OCI-LY1 (cell line): ENCODE results near the gene RNU6-7.

Experiments used
- H2AFZ ChIP-seq: fragments of 200-600 bp; sonication (generic), shearing (Covaris generic); 2 replicates; pipeline ENCODE4 v1.6.0; 2014; ENCODE audit warnings: antibody characterized with exemption, mild to moderate bottlenecking, low read length
- H3F3A ChIP-seq: fragments of 200-600 bp; sonication (generic), shearing (Covaris generic); 2 replicates; pipeline ENCODE4 v1.6.0; 2014; ENCODE audit warnings: mild to moderate bottlenecking, antibody characterized with exemption, low read length, moderate library complexity; ENCODE audit not compliant: insufficient read depth
- H3K27ac ChIP-seq: fragments of 200-600 bp; sonication (generic); 2 replicates; pipeline ENCODE4 v1.5.1; 2014; ENCODE audit warnings: low read length, mixed run types, mild to moderate bottlenecking, low read depth; ENCODE audit not compliant: poor library complexity, severe bottlenecking
- H3K27me3 ChIP-seq: fragments of 200-600 bp; sonication (generic); 2 replicates; pipeline ENCODE4 v1.6.0; 2014; ENCODE audit warnings: antibody characterized with exemption, mild to moderate bottlenecking, low read length, moderate library complexity; ENCODE audit not compliant: insufficient read depth
- H3K36me3 ChIP-seq: fragments of 200-600 bp; sonication (generic); 2 replicates; pipeline ENCODE4 v1.6.1; 2014; ENCODE audit warnings: mild to moderate bottlenecking, antibody characterized with exemption, low read length, moderate library complexity, mixed read lengths; ENCODE audit not compliant: insufficient read depth
- H3K4me1 ChIP-seq: fragments of 200-600 bp; sonication (generic); 2 replicates; pipeline ENCODE4 v1.5.1; 2014; ENCODE audit warnings: mild to moderate bottlenecking, low read length, moderate library complexity; ENCODE audit not compliant: insufficient read depth, severe bottlenecking
- H3K4me2 ChIP-seq: fragments of 200-600 bp; sonication (generic), shearing (Covaris generic); 2 replicates; pipeline ENCODE4 v1.6.1; 2014; ENCODE audit warnings: low read length
- H3K4me3 ChIP-seq: fragments of 200-600 bp; sonication (generic); 2 replicates; pipeline ENCODE4 v1.5.1; 2014; ENCODE audit warnings: low read length, low read depth, mild to moderate bottlenecking, mixed read lengths; ENCODE audit not compliant: poor library complexity, severe bottlenecking
- H3K79me2 ChIP-seq: fragments of 200-600 bp; shearing (Covaris generic); 2 replicates; pipeline ENCODE4 v1.6.1; 2016; ENCODE audit warnings: mixed run types, low read length, mixed read lengths; ENCODE audit not compliant: insufficient read depth
- H3K9ac ChIP-seq: fragments of 200-600 bp; sonication (generic), shearing (Covaris generic); 2 replicates; pipeline ENCODE4 v1.6.1; 2014; ENCODE audit warnings: mild to moderate bottlenecking, low read length, mixed read lengths
- H3K9me2 ChIP-seq: fragments of 200-600 bp; sonication (generic), shearing (Covaris generic); 2 replicates; pipeline ENCODE4 v1.6.1; 2014; ENCODE audit warnings: low read depth, mild to moderate bottlenecking, low read length, mixed read lengths
- H3K9me3 ChIP-seq: fragments of 200-600 bp; shearing (Covaris generic); 2 replicates; pipeline ENCODE4 v1.6.1; 2014; ENCODE audit warnings: low read length, mixed read lengths
- H4K20me1 ChIP-seq: fragments of 200-600 bp; sonication (generic), shearing (Covaris generic); 2 replicates; pipeline ENCODE4 v1.6.0; 2016; ENCODE audit warnings: mild to moderate bottlenecking, low read length; ENCODE audit not compliant: insufficient read depth
- CTCF ChIP-seq: fragments of 200-600 bp; sonication (generic), shearing (Covaris generic); IDR thresholded peaks from 2 replicates; pipeline ENCODE4 v1.5.1; 2017; ENCODE audit warnings: mild to moderate bottlenecking, antibody characterized with exemption, low read length, moderate library complexity, mixed read lengths
- EZH2 ChIP-seq: fragments of 200-600 bp; sonication (generic), shearing (Covaris generic); IDR thresholded peaks from 2 replicates; pipeline ENCODE4 v1.8.0; 2017; ENCODE audit warnings: borderline replicate concordance, mixed run types, mild to moderate bottlenecking, antibody characterized with exemption, low read length, moderate library complexity, mixed read lengths

The RNU6-7 gene

GRCh38 chr14:32226056-32226455, 24.2 kb downstream of the RNU6-7 start:
- Histone ChIP-seq H3K4me3 (no peak overlapping the region), H3K27me3 (no peaks in the 10 kb centered on the region), H3K9me2 (no peaks in the 10 kb centered on the region), H3F3A (no peaks in the 10 kb centered on the region), H3K9me3 (no peaks in the 10 kb centered on the region), H3K27ac (no peak overlapping the region), H3K36me3 (no peaks in the 10 kb centered on the region), H3K9ac (no peak overlapping the region), H3K4me2 (no peak overlapping the region), H2AFZ (no peak overlapping the region), H3K4me1 (no peaks in the 10 kb centered on the region), H3K79me2 (no peaks in the 10 kb centered on the region), H4K20me1 (no peaks in the 10 kb centered on the region)
- TF ChIP-seq EZH2 (no peak), CTCF (no peak)

DNA sequence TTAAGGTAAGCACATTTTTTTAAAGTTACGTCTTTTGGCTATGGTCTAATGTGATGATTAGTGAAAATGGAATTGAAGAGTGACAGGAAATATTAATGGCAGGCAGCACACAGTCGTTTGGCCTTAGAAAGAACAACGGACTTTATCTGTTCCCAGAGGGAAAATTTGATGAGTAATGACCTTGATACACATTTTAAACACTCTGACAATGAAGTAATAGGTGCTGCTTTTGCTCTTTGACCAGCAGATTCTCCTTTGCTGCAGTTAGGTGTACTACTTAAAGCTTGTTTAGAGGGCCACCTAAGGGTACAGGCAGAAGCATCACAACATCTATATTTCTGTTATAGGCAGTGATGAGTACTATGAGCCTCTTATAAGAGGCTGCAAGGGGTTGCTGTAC, 28.3 kb downstream of the RNU6-7 start:
- TF ChIP-seq EZH2 (no peak), CTCF (no peak)
- Histone ChIP-seq H3K4me2 (no peak overlapping the region), H3K79me2 (no peaks in the 10 kb centered on the region), H3K27me3 (no peaks in the 10 kb centered on the region), H3K36me3 (no peaks in the 10 kb centered on the region), H3F3A (no peaks in the 10 kb centered on the region), H3K9ac (no peak overlapping the region), H3K27ac (no peak overlapping the region), H4K20me1 (no peaks in the 10 kb centered on the region), H3K9me2 (no peaks in the 10 kb centered on the region), H3K4me1 (no peaks in the 10 kb centered on the region), H2AFZ (no peak overlapping the region), H3K9me3 (no peaks in the 10 kb centered on the region), H3K4me3 (no peak overlapping the region)

GRCh38 chr14:32230695-32231280, 28.9 kb downstream of the RNU6-7 start:
- H3F3A ChIP-seq = no peaks in the 10 kb centered on the region
- H3K9me3 ChIP-seq = no peaks in the 10 kb centered on the region
- no peak overlapping the region for H3K9ac ChIP-seq
- H3K79me2 ChIP-seq = no peaks in the 10 kb centered on the region
- no peaks in the 10 kb centered on the region for H3K36me3 ChIP-seq
- H3K27me3 ChIP-seq = no peaks in the 10 kb centered on the region
- H2AFZ ChIP-seq = no peak overlapping the region
- H3K4me1 ChIP-seq = no peaks in the 10 kb centered on the region
- no peaks in the 10 kb centered on the region for H4K20me1 ChIP-seq
- TF ChIP-seq EZH2 = no peak
- H3K9me2 ChIP-seq = no peaks in the 10 kb centered on the region
- H3K4me2 ChIP-seq = no peak overlapping the region
- no peak overlapping the region for H3K27ac ChIP-seq
- H3K4me3 ChIP-seq = no peak overlapping the region

GRCh38 chr14:32232481-32232880, 30.6 kb downstream of the RNU6-7 start:
- Histone ChIP-seq H3K4me2 (no peak overlapping the region), H4K20me1 (no peaks in the 10 kb centered on the region), H3K27ac (no peak overlapping the region), H3K79me2 (no peaks in the 10 kb centered on the region), H3K4me3 (no peak overlapping the region), H3K9me3 (no peaks in the 10 kb centered on the region), H2AFZ (no peak overlapping the region), H3K9me2 (no peaks in the 10 kb centered on the region), H3K9ac (no peak overlapping the region), H3F3A (no peaks in the 10 kb centered on the region), H3K4me1 (no peaks in the 10 kb centered on the region), H3K27me3 (no peaks in the 10 kb centered on the region), H3K36me3 (no peaks in the 10 kb centered on the region)
- no peak for TF ChIP-seq CTCF
- no peak for TF ChIP-seq EZH2
